NT2/D1 (cell line): ENCODE measurements around the gene ZSCAN10.

Source experiments
- SUZ12 ChIP-seq: IDR thresholded peaks from 2 replicates; pipeline ENCODE4 v1.6.1; 2011; ENCODE audit not compliant: insufficient read length, insufficient read depth; ENCODE audit errors: extremely low read depth
- YY1 ChIP-seq: IDR thresholded peaks from 2 replicates; pipeline ENCODE4 v1.6.1; 2011; ENCODE audit not compliant: insufficient read length, insufficient read depth

- TF ChIP-seq YY1 (no peak), SUZ12 (no peak)
These were observed 39.2 kb upstream of the ZSCAN10 start for GRCh38 chr16:3138342-3138741.
